HL-60/S4 treated with phorbol 12-myristate 13-acetate at 8.2 ng/mL for 4 days and 3 days (cell line): ENCODE results near the gene NT5C2.
"Not testable (repeated sequence)": the region's sequence is repeated elsewhere in the genome, so short reads cannot be mapped to it uniquely, and the experiment has no call there.

Experiments
- in situ Hi-C: fragments of 300-500 bp; cut with MboI; formaldehyde crosslinking; loops from 2 replicates; pipeline ENCODE4 v1.15.0; 2022; ENCODE audit warnings: low sequenced_read_pairs

NT5C2 gene

DNA sequence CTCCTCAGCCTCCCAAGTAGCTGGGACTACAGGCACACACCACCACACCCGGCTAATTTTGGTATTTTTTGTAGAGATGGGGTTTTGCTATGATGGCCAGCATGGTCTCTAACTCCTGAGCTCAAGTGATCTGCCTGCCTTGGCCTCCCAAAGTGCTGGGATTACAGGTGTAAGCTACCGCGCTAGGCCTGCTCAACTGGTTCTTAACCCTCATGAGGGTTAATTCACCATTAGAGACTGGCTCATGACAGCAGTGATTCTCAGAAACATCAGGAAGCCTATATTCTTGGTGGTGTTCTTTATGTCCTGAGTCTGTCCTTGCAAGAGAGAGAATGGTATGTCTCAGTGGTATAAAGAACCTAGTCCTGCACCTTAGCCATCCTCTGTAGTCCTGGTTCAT is 10.4 kb upstream of the NT5C2 start:
- in situ Hi-C loops: no loop called here

DNA sequence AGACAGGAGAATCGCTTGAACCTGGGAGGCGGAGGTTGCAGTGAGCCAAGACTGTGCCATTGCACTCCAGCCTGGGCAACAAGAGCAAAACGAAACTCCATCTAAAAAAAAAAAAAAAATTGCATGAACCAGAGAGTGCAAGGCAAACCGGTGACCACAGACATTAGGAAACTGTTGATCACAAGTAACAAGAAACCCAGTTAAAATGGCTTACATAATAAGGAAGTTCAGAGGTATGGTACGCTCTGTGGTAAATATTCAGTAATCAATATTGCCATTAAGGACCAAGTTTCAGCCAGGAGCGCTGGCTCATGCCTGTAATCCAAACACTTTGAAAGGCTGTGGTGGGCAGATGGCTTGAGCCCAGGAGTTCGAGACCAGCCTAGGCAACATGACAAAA is 9.2 kb upstream of the NT5C2 start:
- in situ Hi-C loops: no loop called here

DNA sequence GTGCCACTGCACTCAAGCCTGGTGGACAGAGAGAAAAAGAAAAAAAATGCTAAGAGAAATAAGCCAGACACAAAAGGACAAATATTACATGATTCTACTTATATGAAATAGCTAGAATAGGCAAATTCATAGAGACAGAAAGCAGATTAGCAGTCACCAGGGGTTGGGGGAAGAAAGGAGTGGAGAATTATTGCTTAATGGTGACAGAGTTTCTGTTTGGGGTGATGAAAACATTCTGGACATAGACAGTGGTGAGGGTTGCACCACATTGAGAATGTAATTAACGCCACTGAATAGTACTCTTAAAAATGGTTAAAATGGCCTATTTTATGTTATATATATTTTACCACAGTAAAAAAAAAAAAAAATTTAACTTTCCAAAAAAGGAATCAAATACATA is 6.4 kb upstream of the NT5C2 start:
- in situ Hi-C loops: no loop called here

GRCh38 chr10:103198648-103199047 is 5.6 kb upstream of the NT5C2 start:
- in situ Hi-C loops: no loop called here

- in situ Hi-C loops: no loop called here
These were observed 4.8 kb upstream of the NT5C2 start for GRCh38 chr10:103197903-103198302.

- in situ Hi-C loops: no loop called here
These were observed 4.1 kb upstream of the NT5C2 start for GRCh38 chr10:103197174-103197573.

DNA sequence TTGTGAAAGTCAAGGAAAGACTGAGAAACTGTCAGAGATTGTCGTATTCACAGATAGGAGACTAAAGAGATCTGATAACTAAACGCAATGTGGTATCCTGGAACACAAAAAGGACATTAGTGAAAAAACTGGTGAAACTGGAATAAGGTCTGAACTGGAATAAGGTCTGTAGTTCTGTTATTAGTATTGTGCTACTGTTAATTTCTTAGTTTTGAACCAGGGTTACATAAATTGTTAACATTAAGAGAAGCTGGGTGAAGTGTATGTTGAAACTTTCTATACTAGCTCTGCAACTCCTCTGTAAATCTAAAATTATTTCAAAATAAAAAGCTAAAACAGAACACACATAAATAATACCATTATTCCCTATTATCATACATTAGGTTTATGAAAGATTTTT is 3.4 kb upstream of the NT5C2 start:
- in situ Hi-C loops: no loop called here

- in situ Hi-C loops: no loop called here
These were observed 903 bp upstream of the NT5C2 start for GRCh38 chr10:103193820-103194529.

DNA sequence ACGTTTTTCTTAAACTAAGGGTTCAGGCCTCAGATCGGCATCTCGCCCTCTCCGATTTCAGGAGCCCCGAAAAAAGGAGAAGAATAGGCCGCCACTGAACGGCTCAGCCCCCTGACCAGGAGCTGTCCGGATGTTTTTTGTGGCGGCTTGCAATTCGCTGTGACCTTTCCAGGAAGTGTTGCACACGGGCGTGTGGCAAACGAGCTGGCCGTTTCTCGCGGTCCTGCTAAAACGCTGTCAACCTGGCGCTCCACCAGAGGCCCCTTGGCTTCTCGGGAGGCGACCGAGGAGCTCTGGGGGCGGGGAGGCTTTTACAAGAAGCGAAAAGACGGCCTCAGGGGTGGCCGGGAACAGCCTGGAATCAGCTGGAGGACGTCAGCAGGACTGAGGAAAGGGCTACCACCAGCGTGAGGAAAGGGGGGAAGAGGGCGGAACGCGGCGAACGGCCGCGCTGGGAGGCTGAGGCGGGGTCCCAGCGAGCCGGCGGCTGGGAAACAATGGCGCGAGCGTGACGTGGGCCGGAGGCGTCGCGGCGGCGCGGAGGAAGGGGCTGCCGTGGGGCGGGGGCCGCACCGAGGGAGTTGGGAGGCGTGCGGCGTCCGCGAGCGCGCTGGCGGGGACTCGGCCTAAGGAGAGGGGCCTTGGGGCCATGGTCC is 493 bp downstream of the NT5C2 start:
- in situ Hi-C loops: no loop called here

GRCh38 chr10:103192089-103192450 is 1.0 kb downstream of the NT5C2 start:
- in situ Hi-C loops: no loop called here

GRCh38 chr10:103191198-103191597 is 1.9 kb downstream of the NT5C2 start:
- in situ Hi-C loops: not testable (repeated sequence)

DNA sequence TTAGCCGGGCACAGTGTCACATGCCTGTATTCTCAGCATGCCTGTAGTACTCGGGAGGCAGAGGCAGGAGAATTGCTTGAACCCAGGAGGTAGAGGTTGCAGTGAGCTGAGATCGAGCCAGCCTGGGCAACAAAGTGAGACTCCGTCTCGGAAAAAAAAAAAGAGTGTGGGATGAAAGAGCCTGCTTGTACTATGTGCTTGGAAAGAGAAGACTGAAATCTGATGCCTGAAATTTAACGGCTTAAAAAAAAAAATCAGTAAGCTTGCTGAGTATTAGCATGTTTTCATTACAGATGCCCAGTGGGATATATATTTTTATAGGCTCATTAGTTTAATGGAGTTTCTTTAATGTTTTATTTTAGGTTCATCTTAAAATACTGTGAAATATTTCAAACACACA is 4.2 kb downstream of the NT5C2 start:
- in situ Hi-C loops: no loop called here

GRCh38 chr10:103186128-103186527 is 6.9 kb downstream of the NT5C2 start:
- in situ Hi-C loops: no loop called here

DNA sequence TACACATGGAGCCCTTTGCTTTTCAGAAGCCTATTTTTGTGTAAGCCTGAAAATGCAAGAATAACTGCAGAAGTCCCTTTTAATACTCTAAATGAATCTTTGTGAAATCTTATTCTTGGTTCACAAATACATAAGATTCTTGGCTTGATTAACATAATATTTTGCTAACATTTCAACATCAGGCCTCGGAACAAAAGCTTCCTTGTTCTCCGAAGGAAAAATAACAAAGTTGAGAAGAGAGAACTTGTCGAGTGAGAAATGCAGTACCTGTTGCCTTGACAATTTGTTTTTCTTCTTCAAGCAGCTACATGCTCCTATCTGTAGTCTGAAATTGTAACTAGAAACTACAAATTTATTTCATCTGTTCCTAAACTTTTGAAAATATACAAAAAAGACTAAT is 8.5 kb downstream of the NT5C2 start:
- in situ Hi-C loops: no loop called here

DNA sequence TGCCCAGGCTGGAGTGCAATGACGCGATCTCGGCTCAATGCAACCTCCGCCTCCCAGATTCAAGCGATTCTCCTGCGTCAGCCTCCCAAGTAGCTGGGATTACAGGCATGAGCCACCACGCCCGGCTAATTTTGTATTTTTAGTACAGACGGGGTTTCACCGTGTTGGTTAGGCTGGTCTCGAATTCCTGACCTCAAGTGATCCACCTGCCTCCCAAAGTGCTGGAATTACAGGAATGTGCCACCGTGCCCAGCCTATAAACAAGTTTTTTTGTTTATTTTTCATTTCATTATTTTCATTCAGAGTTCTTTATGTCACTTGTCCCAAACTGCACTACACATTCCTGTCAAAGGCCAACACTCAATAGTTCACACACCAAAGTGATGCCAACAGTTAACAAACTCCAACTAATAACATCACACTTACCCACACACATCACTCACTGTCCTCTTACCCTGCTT is 9.1 kb downstream of the NT5C2 start:
- in situ Hi-C loops: not testable (repeated sequence)

- in situ Hi-C loops: no loop called here
These were observed 11.8 kb downstream of the NT5C2 start for GRCh38 chr10:103181244-103181643.

- in situ Hi-C loops: no loop called here
These were observed 12.6 kb downstream of the NT5C2 start for GRCh38 chr10:103180491-103180890.

- in situ Hi-C loops: no loop called here
These were observed 15.9 kb downstream of the NT5C2 start for GRCh38 chr10:103177123-103177522.

DNA sequence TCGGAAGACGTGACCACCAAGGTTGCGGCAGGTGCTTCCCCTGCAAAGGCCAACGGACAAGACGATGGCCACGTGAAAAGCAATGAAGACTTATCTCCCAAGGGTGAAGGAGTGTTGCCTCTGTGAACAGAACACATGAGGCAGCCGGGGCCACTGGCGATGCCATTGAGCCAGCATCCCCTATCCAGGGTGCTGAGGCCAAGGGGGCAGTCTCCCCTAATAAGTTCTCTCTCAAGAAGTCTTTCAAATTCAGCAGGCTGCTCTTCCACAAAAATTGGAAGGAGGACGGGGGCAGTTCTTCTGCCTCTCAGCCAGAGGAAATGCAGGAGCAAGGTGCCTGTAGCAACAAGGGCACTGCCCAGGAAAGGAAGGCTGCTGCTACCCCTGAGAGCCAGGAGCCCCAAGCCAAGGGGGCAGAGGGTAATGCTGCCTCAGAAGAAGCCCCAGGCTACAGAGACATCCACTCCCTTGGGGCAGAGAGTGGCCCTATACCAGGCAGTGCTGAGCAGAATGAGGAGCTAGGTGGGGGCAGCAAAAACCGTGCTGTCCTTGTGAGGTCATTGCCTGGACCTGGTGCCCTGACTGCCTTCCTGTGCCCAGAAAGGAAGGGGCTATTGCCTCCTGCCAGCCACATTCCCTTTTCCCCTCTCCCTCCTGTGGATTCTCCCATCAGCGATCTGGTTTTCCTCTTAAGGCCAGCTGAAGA is 17.3 kb downstream of the NT5C2 start:
- in situ Hi-C loops: no loop called here

DNA sequence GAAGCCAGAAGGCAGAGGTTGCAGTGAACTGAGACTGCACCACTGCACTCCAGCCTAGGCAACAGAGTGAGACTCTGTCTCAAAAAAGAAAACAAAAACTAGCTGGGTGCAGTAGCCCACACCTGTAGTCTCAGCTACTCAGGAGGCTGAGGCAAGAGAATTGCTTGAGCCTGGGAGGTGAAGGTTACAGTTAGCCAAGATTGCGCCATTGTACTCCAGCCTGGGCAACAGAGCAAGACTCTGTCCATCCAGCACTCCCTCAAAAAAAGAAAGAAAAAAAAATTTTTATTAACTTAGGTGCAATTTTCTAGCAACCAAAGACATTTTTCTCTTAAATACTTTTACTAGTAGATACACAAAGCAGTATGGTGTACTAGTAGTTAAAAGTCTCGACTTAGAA is 18.7 kb downstream of the NT5C2 start:
- in situ Hi-C loops: not testable (repeated sequence)

- in situ Hi-C loops: no loop called here
These were observed 21.8 kb downstream of the NT5C2 start for GRCh38 chr10:103171278-103171677.

DNA sequence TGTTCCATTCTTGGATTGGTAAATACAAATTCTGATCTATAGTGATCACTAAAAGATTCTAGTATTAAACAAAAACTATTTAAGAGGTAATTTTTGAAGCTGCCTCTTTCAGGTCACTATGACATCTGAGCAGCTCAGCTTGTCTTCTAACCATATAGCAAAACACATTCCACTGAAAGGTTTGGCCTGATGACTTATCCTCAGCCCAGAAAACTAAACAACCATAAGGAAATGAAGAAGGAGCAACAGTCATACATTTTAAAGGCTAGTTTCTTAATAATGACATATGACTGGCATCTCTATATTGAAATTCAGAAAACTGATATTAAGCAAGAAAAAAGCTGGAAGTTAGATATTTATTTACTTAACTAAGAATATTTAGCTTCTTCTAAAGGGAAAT is 24.6 kb downstream of the NT5C2 start:
- in situ Hi-C loops: no loop called here
